Testis (tissue), 3 donors: ENCODE data around the gene OPALIN. TPM values are rescaled to one million over a fixed set of nuclear protein-coding genes. Genes with fewer than 3 reads are reported as not detected.

ENCODE experiments used
- DNase-seq: peaks from one replicate; pipeline ENCODE4 v3.0.0-alpha.2; 2019
- H3K27ac ChIP-seq, 2 donors: fragments of 200-600 bp; sonication (generic); one replicate each; pipeline ENCODE4 v1.5.1; 2019
- H3K27me3 ChIP-seq: fragments of 200-600 bp; sonication (generic); one replicate; pipeline ENCODE4 v1.5.1; 2019
- H3K36me3 ChIP-seq: fragments of 200-600 bp; sonication (generic); one replicate; pipeline ENCODE4 v1.5.1; 2017; ENCODE audit warnings: low read depth; ENCODE audit errors: missing control alignments
- H3K4me1 ChIP-seq: fragments of 200-600 bp; sonication (generic); one replicate; pipeline ENCODE4 v1.5.1; 2019
- H3K4me3 ChIP-seq, 2 donors: fragments of 200-600 bp; sonication (generic); one replicate each; pipeline ENCODE4 v1.5.1; 2017 to 2019
- H3K9me3 ChIP-seq: fragments of 200-600 bp; sonication (generic); one replicate; pipeline ENCODE4 v1.5.1; 2017
- POLR2A ChIP-seq: fragments of 450-650 bp; IDR thresholded peaks from one replicate; pipeline ENCODE4 v1.6.1; 2017; ENCODE audit warnings: antibody characterized with exemption, mild to moderate bottlenecking, moderate library complexity
- WGBS, 2 donors: methylation state at CpG; one replicate each; pipeline ENCODE4 v1.1.5; 2018; 5-methylcytosine and 5-hydroxymethylcytosine counted together
- intact Hi-C: fragments of 100-400 bp; cut with DNase I; formaldehyde crosslinking; loops from one replicate; pipeline ENCODE4 v1.15.1; 2023; ENCODE audit warnings: low total_unique reads
- polyA plus RNA-seq: library from polyadenylated mRNA; stranded (reverse); fragments of 350-450 nt; fragmentation: Illumina TruSeq; extraction: RNeasy Lipid Tissue Mini Kit (QIAGEN cat#74804); gene quantifications from one replicate; pipeline ENCODE4 v1.2.3, GENCODE V29; 2014; ENCODE audit warnings: low read depth, low replicate concordance; ENCODE audit not compliant: insufficient read depth
- total RNA-seq, 2 donors: library from RNA; depleted of rRNA; stranded (reverse); fragments of >200 nt; gene quantifications; one replicate each; pipeline ENCODE4 v1.2.3, GENCODE V29; 2016
- TF ChIP-seq, protein P1 (sequence below), 3 experiments: fragments of 450-650 bp in 2 of 3; fragments of 200-600 bp in 1 of 3; sonication (generic) in 1 of 3; IDR thresholded peaks; one replicate each; pipeline ENCODE4 v1.5.1; 2016 to 2019; ENCODE audit warnings: antibody characterized with exemption in 3 of 3, mild to moderate bottlenecking in 2 of 3, moderate library complexity in 1 of 3

OPALIN gene
- total and polyA plus RNA-seq, 3 donors from 2014 or later: not detected

DNA sequence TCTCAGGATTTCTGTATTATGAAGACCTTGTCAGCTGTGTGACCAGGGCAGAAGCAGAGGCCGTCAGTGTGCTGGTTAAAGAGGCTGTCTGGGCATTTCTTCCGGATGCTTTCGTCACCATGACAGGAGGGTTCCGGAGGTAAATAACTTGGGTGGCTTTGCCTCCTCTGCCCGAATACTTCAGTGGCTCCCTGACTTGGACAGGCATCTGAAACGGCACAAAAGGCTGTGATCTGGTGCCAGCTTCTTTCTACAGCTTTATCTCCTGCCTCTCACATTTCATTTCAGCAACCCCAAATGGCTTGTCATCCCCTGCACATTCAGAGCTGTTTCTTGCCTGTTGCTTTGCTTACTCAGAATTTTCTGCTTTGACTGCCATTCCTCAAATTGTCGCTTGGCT is 31.3 kb downstream of the OPALIN start:
- Histone ChIP-seq H3K4me3 (no peak overlapping the region), H3K27ac (no peak overlapping the region), H3K9me3 (no peaks in the 10 kb centered on the region), H3K36me3 (no peaks in the 10 kb centered on the region), H3K4me1 (no peaks in the 10 kb centered on the region), H3K27me3 (no peaks in the 10 kb centered on the region)
- intact Hi-C loops: no loop called here
- TF ChIP-seq, protein P1, sequence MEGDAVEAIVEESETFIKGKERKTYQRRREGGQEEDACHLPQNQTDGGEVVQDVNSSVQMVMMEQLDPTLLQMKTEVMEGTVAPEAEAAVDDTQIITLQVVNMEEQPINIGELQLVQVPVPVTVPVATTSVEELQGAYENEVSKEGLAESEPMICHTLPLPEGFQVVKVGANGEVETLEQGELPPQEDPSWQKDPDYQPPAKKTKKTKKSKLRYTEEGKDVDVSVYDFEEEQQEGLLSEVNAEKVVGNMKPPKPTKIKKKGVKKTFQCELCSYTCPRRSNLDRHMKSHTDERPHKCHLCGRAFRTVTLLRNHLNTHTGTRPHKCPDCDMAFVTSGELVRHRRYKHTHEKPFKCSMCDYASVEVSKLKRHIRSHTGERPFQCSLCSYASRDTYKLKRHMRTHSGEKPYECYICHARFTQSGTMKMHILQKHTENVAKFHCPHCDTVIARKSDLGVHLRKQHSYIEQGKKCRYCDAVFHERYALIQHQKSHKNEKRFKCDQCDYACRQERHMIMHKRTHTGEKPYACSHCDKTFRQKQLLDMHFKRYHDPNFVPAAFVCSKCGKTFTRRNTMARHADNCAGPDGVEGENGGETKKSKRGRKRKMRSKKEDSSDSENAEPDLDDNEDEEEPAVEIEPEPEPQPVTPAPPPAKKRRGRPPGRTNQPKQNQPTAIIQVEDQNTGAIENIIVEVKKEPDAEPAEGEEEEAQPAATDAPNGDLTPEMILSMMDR (IDR thresholded peaks at IDR 0.05): no peak
- TF ChIP-seq POLR2A: no peak
- WGBS, 2 donors: 73 to 82% methylated on average over 7 of the region's 7 CpGs
- no peak for DNase-seq

DNA sequence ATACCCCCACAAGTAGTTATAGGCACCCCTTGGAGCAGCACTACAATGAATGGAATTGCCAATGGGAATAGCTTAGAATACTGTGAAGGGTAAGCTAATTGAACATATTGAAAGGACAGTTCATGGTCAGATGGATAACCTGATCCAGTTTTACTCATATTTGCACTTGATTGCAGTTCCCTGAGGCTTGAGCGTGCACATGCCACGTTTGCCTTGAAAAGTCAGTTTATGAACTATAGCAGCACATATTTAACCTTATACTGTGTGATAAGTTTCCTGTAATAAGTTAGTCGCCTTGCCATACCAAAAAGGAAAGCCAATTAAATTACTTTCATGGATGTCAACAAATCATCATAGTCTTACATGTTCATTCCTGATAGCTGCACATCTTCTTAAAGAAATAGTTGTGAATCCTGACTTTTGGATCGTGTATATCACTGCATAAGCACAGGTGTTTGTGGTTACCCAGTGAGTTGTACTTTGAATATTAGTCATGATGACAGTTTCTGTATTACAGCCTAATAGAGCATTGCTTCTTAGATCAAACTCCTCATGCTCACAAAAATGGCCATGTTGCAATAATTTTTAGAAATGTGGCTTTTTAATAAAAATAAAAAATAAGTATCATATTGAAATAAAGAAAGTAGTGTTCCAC is 33.0 kb downstream of the OPALIN start:
- Histone ChIP-seq H3K9me3 (no peaks in the 10 kb centered on the region), H3K4me3 (no peak overlapping the region), H3K27me3 (no peaks in the 10 kb centered on the region), H3K36me3 (no peaks in the 10 kb centered on the region), H3K27ac (no peak overlapping the region), H3K4me1 (no peaks in the 10 kb centered on the region)
- intact Hi-C loops: no loop called here
- WGBS, 2 donors: 80 to 81% methylated on average over 4 of the region's 4 CpGs
- TF ChIP-seq, protein P1 (IDR thresholded peaks at IDR 0.05): no peak
- TF ChIP-seq POLR2A: no peak
- no peak for DNase-seq

DNA sequence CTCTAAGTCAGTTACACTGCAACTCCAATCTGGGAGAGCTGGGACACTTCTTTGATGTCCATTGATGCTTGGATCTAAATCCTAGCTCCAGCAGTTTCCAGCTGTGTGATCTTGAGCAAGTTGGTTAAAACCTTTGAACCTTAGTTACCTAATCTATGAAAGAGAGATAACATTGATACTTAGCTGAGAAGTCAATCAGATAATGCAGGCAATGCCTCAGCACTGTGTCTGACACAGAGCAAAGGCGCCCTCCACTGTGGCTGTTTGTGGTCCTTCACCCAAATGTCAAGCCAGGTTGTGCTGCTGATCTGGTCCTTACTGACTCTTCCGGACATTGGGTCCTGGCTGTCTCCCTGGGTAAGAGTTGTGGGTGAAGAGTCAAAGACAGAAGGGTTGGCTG is 34.4 kb downstream of the OPALIN start:
- 67 to 85% methylated on average over 2 of the region's 2 CpGs for WGBS, 2 donors
- intact Hi-C loops: no loop called here
- no peak for DNase-seq
- TF ChIP-seq, protein P1 (IDR thresholded peaks at IDR 0.05): no peak
- TF ChIP-seq POLR2A: no peak
- Histone ChIP-seq H3K4me3 (no peak overlapping the region), H3K36me3 (no peaks in the 10 kb centered on the region), H3K4me1 (no peaks in the 10 kb centered on the region), H3K27ac (no peak overlapping the region), H3K27me3 (no peaks in the 10 kb centered on the region), H3K9me3 (no peaks in the 10 kb centered on the region)

DNA sequence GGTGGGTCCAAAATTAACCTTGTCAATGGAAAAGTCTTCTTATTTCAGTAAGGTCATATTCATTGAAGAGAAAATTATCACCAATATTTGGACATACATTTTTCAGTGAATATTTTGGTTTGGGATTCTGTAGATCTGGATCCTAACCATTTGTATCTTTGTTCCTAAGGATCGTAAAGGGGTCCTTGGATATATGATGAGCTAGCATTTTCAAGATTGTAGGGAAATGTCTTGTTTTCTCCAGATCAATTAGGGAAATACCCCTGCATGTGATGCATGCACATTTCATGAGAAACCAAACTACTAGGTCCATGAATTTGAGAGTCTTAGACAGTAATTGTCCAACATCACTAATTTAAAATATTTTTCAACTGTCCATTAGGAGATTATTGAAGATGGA is 36.5 kb downstream of the OPALIN start:
- Histone ChIP-seq H3K4me3 (no peak overlapping the region), H3K4me1 (no peaks in the 10 kb centered on the region), H3K27me3 (no peaks in the 10 kb centered on the region), H3K36me3 (no peaks in the 10 kb centered on the region), H3K9me3 (no peaks in the 10 kb centered on the region), H3K27ac (no peak overlapping the region)
- DNase-seq: no peak
- intact Hi-C loops: no loop called here
- WGBS, 2 donors: 90% methylated on average over 1 of the region's 1 CpG
- TF ChIP-seq POLR2A: no peak
- TF ChIP-seq, protein P1 (IDR thresholded peaks at IDR 0.05): no peak

DNA sequence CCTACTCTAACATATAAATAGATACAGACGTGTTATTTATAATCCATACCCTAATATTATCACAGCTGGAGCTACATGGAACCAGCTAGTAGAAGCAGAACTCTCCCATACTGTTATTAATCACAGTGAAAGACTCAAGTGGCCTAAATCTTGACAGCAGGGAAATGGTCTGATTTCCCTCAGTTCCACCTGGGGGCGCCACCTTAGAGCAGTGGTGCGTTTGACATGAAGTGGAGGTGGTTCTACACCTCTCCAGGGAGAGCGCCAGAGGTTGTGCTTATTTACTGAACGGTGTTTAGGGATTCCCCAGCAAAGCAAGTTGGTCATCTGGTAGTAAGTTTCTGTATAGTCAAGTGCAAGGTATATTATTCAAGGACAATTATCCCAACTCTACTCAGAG is 37.0 kb downstream of the OPALIN start:
- WGBS, 2 donors: 63 to 66% methylated on average over 5 of the region's 5 CpGs
- no peak for TF ChIP-seq POLR2A
- TF ChIP-seq, protein P1 (IDR thresholded peaks at IDR 0.05): no peak
- H3K4me3 ChIP-seq: no peak overlapping the region
- H3K4me1 ChIP-seq: no peaks in the 10 kb centered on the region
- intact Hi-C loops: no loop called here
- H3K27me3 ChIP-seq: no peaks in the 10 kb centered on the region
- H3K36me3 ChIP-seq: no peaks in the 10 kb centered on the region
- DNase-seq: no peak
- no peaks in the 10 kb centered on the region for H3K9me3 ChIP-seq
- H3K27ac ChIP-seq: no peak overlapping the region
